CD1c-positive myeloid dendritic cell (primary cell): Measurements from ENCODE around the gene CDC37.

Experiments used
- DNase-seq: peaks from one replicate; pipeline ENCODE4 v3.0.0-alpha.2; 2016; ENCODE audit errors: extremely low spot score

Gene CDC37

DNA sequence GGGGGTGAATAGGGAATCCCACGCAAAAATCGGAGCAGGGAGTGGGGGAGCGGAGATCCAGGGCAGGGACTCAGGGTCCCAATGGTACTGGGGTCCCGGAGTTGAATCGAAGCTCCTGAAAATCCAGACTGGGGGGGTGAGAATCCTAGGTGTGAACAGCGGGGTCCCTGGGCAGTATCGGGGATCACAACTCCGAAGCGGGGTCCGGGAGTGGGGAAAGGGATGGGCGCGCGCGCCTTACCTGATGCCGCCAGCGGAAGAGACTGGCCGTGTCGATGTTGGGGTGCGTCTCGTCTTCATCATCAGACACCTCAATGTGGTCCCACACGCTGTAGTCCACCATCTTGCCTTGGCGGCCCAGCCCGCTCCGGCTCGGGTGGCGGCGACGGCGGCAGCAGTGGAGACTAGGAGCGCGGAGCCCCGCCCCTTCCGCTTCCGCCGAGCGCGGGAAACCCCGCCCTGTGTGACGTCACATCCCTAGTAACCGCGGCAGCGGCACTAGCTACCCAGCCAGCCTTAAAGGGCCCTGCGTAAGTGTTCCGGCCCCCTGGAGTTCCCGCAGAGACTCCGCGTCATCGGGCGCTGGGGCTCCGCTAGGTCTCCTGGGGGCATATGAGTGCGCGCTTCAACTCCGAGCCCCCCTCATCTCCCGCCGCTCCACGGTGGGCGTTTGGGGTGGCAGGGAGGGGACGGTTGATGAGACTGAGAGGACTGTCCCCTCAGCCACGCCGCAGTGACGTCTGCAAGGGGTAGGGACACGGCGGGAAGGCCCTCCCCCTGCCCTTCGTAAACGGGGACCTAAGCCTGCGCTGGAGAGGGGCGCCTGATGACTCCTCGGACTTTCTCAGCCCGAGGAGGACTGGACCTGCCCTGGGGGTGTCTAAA is at the start of gene CDC37:
Gene CDC37 (minus strand): TSS at position 406 of the 885 bp plus-strand sequence. CDS start 63 bp downstream, at position 343.
- DNase-seq = peak; percentile 99

DNA sequence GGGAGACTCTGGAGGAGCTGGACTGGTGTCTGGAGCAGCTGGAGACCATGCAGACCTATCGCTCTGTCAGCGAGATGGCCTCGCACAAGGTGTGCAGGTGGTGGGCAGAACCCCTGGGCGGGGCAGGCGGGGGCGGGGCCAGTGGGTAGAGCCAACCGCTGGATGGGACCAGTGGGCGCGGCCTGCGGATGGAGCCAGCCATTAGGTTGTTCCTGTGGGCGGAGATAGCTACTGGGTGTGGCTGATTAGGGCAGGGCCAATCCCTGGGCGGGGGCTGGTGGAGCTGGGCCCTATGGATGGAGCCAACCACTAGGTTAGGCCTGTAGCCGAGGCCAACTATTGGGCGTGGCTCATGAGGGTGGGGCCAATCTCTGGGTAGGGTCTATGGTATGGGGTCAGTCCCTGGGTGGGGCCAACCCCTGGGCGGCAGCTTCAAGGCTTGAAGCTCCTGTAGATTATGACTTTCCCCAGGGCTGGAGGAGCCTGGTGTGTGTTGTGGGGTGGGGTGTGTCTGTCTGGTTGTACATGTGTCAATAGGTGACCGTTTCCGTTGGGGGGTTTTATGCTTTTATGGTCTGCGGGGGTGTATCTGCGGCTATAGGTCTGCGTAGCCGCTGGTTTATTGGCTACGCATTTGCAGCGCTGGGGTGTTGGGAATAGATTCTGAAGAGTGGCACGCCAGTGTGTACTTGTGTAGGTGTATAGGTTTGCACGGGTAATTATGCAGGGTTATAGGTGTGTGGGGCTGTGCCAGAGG is 47.7 kb upstream of the CDC37 start:
- no peak for DNase-seq

DNA sequence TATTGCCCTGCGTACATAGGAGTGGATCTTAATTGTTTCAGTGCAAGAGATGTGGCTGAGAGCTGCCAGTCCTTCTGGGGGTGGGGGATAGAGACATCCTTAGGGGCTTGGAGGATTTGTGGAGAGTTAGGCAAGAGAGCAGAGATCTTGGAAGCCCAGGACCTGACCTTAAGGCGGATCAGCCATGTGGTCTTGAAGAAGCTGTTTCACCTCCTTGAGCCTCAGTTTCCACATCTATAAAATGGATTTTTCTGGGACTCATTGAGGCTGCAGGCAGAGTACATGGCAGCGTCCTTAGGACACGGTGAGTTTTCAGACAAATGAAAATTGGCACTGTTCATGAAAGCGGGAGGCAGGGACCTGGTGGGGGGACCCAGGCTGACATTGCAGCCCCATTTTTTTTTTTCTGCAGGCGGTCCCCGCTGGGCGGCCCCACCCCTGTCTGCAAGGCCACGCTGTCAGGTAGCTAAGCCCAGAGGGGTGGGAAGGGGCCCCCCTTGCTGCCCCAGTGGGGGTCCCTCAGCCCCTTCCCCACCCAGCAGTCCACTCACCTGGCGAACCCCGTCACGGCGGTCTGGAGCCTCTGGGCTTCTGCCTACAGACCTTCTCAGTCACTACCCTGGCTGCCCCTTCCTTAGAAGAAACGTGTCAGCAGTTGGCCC is 47.0 kb upstream of the CDC37 start:
- DNase-seq = no peak

DNA sequence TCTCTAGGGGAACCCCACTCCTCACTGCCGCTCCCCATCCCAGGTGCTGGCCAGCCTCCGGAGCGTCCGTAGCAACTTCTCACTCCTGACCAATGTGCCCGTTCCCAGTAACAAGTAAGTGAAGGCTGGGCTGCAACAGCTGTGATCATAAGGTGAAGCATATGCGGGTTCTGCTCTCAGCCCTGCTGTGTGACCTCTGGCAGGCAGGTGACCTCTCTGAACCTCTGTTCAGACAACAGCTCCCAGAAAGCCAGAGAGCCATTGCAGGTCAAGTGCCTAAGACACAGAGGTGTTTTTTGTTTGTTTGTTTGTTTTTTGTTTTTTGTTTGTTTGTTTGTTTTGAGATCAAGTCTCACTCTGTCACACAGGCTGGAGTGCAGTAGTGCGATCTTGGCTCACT is 45.7 kb upstream of the CDC37 start:
- no peak for DNase-seq

DNA sequence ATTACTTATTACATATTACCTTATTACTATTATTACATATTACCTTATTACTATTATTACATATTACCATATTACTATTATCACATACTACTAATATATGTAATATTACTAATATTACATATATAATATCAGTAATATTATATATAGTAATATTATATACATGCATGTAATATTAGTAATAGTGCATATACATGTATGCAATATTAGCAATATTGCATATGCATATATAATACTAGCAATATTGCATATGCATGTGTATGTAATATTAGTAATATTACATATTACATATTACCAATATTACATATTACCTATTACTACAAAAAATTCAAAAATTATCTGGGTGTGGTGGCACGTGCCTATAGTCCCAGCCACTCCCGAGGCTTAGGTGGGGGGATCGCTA is 39.4 kb upstream of the CDC37 start:
- no peak for DNase-seq

DNA sequence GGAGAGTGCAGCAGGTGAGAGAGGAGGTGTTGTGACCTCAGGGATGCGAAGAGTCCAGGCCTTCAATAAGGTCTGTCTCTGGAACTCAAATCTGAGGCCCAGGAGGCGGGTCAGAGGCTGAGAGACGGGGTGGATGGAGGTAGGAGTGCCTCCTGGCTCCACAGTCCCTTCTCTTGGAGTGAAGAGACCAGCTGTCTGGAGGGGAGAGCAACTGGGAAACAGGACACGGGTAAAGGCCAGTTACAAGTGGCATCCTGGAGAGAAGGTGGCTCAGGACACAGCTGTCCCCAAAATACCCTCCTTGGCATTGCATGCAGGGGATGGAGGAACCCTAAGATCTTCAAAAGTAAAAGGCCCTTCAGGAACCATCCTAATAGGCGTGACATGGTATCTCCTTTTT is 36.2 kb upstream of the CDC37 start:
- DNase-seq = no peak

DNA sequence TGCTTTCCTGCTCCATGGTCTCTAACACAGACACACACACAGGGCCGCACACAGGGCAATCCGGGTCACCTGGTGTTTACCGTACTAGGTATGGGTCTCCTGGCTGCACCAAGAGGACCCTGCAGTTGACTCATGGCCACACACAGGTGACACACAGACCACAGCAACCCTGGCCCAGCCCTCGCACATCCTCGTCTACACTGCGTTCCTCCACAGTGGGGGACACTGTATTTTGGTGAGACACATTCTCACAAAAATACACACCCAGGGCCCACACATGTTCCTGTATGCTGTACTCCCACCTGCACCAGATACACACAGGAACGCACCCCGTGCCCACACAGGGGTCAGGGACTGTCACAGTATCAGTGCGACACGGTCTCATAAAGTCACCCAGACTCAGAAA is 29.8 kb upstream of the CDC37 start:
- no peak for DNase-seq

DNA sequence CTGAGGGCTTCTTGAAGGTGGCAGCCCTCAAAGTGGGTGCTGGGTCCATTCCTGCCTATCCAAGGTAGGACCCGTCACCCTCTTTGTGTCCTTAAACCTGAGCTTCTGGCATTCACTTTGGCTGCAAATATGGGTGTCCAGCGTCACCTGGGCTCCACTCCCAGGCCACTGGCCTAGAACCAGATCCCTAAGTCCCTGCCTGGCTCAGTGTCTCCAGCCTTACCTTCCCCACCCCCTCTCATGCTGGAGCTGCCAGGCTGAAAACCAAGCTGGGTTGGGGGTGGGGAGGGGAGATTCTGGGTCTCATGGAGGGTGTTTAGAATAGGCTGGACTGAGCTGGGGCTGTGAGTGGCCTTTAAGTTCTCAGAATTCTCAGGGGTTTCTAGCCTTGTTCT is 29.4 kb upstream of the CDC37 start:
- DNase-seq = no peak

DNA sequence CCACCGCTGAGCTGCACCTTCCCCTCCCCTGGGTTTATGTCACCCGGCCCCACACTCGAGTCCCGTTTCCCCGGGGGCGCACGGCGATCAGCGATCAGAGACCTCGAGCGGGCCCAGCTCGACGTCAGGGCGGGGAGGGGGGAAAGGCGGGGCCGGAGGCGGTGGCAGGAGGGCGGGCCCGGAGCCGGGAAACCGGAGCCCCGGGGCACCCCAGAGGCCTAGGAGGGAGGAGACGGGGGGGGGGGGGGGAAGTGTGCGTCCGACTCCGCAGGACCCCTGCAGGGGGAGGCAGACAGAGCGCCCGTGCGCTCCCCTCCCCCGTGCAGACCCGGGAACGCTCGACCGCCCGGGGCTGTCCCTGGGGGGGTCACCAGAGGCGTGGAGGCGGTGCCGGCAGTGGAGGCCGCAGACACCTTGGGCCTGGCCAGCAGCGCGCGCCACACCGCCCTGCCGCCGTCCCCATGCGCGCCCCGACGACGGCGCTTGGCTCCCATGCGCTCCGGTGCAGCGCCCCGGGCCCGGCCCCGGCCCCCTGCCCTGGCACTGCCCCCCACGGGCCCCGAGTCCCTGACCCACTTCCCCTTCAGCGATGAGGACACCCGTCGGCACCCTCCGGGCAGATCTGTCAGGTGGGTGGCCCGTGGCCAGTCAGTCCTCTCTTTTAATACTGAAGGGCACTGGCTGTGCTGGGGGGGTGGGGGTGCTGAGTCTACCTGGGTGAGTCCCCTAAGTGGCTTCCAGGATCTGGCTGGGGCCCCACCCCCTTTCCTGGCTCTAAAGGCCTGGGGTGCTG is 28.8 kb upstream of the CDC37 start:
- peak; percentile 78 for DNase-seq

DNA sequence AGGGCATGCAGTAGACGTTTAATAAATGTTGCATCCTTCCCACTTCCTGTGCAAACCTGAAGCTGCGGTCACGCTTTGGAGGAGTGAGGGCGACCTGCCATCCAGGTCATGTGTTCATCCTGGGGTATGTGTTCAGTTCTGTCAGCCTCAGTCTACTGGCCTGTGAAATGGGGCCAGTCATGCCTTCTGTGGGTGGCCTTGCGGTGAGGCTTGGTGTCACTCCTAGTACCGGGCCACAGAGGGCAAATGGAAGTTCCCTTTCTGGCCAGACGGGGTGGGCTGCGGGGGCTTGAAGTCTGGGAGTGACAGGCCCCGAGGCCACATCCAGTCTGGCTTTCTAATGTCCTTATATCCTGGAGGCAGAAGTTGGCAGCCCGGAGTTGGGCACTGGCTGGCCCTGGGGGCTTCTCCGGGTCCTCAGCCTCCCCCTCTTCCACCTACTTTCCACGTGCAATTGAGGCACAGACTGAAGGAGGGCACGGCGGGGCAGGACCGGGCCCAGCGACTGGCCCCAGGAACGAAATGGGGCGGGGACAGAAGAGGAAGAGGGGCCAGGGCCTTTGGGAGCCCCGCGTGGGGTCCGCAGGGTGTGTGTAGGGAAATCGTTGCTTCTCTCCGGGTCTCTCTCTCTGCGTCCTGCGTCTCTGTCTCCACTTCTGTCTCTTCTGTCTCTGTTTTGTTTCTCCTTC is 28.1 kb upstream of the CDC37 start:
- peak; percentile 88 for DNase-seq

DNA sequence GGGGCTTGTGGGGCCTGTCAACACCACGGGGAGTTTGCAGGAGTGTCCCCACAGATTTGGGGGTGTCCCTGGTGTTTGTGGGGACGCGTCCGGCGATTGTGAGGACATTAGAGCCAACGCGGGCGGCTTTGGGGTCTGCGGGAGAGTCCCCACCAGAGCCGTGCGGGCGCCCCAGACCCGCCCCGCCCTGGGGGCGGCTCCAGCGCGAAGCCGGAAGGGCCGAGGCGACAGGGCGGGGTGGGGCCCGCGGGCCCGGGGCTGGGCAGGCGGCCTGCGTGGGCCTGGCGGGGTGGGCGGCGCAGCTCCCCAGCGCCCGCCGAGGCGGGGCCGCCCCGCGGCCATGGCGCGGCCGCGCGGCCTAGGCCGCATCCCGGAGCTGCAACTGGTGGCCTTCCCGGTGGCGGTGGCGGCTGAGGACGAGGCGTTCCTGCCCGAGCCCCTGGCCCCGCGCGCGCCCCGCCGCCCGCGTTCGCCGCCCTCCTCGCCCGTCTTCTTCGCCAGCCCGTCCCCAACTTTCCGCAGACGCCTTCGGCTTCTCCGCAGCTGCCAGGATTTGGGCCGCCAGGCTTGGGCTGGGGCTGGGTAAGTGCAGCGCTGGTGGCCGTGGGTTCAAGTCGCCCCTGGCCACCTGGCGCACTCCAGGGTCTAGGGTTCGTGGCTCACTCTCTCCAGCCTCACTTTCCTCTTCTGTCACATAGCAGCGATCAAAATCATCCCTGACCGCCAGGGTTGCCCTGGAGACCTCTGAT is 27.3 kb upstream of the CDC37 start:
- DNase-seq = peak; percentile 83

DNA sequence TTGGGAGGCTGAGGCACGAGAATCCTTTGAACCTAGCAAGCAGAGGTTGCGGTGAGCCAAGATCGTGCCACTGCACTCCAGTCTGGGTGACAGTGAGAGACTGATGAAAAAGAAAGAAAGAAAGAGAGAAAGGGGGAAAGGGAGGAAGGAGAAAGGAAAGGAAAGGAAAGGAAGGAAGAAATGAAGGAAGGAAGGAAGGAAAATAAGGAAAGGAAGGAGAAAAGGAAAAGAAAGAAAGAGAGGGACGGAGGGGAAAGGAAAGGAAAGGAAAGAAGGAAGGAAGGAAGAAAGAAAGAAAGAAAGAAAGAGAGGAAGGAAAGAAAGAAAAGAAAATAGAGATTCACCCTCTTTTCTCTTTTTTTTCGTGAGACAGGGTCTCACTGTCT is 25.6 kb upstream of the CDC37 start:
- DNase-seq = no peak

DNA sequence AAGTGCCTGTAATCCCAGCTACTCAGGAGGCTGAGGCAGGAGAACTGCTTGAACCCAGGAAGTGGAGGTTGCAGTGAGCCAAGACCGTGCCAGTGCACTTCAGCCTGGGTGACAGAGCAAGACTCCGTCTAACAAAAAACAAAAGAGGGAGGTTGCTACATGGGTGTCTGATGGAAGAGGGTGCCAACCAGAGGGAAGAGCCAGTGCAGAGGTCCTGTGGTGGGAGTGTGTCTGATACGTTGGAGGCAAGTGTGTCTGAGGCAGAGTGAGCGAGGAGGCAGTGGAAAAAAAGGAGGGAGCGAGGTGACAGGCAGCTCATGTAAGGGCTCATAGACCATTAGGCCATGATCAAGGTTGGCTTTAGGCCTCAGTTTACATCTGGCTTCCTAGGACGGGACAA is 23.8 kb upstream of the CDC37 start:
- DNase-seq = peak; percentile 11

DNA sequence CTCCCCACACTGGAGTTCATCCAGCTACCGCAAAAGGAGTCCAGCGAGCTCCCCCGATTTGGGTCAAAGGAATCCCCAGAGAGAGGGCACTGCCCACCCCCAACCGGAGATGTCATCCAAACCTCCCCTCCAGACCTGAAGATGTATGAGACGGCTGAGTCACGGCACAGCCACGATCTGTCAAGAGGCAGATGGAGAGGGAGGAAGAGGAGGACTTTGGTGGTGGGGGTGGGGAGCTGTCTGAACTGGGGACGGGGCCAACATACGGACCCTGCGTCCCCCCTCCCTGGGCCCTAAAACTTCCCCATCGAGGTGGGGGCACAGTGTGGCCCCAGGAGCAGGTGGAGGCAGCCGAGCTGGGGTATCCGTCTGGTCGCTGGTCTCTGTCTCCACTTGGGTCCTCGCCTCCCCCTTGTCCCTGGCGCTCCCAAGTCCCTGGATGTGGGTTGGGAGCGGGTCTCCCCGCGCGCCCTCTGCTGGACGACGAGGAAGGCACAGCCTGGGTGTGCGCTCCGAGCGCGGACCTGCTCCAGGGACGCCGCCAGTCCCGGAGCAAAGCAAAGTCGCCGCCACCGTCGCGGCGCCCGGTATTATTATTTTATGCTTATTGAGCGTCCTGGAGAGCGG is 20.8 kb upstream of the CDC37 start:
- DNase-seq = peak; percentile 78

DNA sequence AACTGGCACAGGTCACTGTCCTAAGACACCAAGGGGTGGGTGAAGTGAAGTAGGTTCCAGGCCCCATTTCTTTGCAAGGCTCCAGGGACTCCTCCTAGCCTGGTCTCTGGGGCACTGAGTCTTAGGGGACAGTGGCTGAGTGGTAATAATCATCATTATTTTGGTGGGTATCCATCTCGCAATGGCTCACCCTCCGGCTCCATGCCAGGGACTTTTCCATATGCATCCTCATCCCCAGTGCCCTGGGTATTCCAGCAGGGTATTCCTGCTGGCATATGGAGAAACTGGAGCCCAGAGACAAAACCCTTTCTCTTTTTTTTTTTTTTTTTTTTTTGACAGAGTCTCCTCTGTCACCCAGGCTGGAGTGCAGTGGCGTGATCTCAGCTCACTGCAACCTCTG is 19.5 kb upstream of the CDC37 start:
- DNase-seq = no peak

DNA sequence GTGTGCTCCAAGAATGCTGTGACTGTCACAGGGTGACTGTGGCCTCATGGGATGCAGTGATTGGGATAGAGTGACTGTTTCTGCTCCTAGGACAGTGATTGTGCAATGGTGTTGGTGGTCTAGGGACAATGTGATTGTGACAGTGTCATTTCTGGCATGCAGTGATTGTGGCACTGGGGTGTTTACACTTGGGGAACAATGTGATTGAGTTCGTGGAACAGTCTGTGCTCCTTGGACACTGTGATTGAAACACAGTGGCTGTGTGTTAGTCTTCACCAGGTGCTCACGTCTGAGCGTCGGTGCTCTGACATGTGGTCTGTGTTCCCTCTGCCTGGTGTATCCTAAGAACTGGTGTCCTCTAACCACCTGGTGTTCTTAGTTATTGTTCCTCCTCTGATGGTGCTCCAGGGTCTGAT is 18.7 kb upstream of the CDC37 start:
- no peak for DNase-seq

DNA sequence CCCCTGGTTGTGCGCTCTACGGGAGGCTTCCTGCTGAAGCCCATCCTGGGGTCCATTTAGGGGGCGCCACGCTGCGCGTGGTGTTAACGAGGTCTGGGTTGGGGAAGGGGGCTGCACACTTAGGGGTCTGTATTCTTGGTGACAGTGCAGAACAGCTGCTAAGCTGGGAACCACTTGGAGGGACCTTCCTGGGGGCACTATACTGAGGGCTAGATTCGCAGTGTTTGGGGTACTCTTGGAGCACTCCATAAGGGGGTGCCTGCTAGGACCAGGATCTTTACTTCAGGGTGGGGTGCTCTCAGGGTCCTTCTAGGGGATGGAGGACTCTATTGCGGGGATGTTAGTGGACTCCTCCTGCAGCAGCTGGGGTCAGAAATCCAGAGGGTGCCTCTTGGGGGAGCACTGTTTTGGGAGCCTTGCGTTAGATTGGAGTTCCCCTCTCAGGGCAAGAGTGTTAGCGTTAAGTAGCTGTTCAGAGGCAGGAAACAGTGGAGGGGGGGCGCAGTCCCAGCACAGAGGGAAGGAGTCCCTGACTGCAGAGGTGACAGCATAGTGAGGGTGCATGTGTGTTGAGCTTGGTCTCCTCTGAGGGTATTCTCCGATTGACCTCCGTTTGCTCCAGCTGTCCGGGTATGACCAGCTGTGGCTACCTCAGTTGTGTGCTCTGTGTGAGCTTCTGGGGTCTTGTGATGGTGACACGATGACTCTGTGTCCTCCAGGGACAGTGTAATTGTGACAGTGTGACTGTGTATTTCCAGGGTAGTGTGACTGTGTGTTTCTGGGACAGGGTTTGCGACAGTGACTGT is 18.1 kb upstream of the CDC37 start:
- peak; percentile 73 for DNase-seq

DNA sequence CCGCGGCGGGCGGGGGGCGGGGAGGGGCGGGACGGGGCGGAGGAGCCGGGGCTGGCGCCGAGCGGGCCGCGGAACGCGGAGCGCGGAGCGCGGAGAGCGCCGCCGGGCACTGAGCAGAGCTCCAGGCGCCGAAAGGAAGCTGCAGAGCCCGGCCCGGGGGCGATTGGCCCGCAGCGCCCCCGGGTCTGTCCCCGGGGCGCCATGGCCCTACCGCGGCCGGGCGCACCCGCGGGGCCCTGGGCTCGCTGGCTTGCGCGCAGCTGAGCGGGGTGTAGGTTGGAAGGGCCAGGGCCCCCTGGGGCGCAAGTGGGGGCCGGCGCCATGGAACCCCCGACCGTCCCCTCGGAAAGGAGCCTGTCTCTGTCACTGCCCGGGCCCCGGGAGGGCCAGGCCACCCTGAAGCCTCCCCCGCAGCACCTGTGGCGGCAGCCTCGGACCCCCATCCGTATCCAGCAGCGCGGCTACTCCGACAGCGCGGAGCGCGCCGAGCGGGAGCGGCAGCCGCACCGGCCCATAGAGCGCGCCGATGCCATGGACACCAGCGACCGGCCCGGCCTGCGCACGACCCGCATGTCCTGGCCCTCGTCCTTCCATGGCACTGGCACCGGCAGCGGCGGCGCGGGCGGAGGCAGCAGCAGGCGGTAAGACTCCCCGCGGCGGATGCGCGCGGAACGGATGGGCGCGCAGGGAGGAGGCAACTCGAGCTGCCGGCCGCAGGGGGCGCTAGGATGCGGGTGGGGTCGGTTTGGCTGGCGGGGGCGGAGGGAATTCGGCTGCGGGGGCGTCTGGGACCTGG is 17.3 kb upstream of the CDC37 start, which contains the start of gene PDE4A:
Gene PDE4A (plus strand): TSS at position 95 of the 796 bp plus-strand sequence. CDS start 227 bp downstream, at position 322.
- peak; percentile 82 for DNase-seq
